HK-2 (cell line): ENCODE results near the gene CLPSL2.
A peak's percentile ranks its signal among the peaks of the same experiment; 100 is the strongest.

Source experiments
- DNase-seq: peaks from one replicate; pipeline ENCODE4 v3.0.0-alpha.2; 2018; ENCODE audit not compliant: unreplicated experiment

The CLPSL2 gene

GRCh38 chr6:35787266-35788218 is 11.1 kb downstream of the CLPSL2 start:
- no peak for DNase-seq

GRCh38 chr6:35788423-35788982 is 12.1 kb downstream of the CLPSL2 start:
- DNase-seq: no peak

GRCh38 chr6:35790683-35791082 is 14.3 kb downstream of the CLPSL2 start:
- no peak for DNase-seq

GRCh38 chr6:35794536-35795452 is 18.4 kb downstream of the CLPSL2 start:
- no peak for DNase-seq

- DNase-seq: no peak
Observed at GRCh38 chr6:35795453-35796071, 19.2 kb downstream of the CLPSL2 start.

GRCh38 chr6:35796236-35796635 is 19.8 kb downstream of the CLPSL2 start:
- DNase-seq: no peak

GRCh38 chr6:35797837-35798526 is 21.6 kb downstream of the CLPSL2 start:
- DNase-seq: no peak

GRCh38 chr6:35798706-35799105 is 22.3 kb downstream of the CLPSL2 start:
- no peak for DNase-seq

GRCh38 chr6:35801148-35801547 is 24.8 kb downstream of the CLPSL2 start:
- no peak for DNase-seq

GRCh38 chr6:35804996-35805736 is 28.8 kb downstream of the CLPSL2 start, which contains the start of gene LHFPL5:
Gene LHFPL5 (plus strand): TSS chr6:35805352. CDS start chr6:35805671, 319 bp downstream.
- peak; percentile 46 for DNase-seq

- no peak for DNase-seq
Observed at GRCh38 chr6:35808688-35809087, 32.3 kb downstream of the CLPSL2 start.

- no peak for DNase-seq
Observed at GRCh38 chr6:35809809-35810208, 33.4 kb downstream of the CLPSL2 start.

GRCh38 chr6:35810971-35811698 is 34.7 kb downstream of the CLPSL2 start:
- peak; percentile 78 for DNase-seq

GRCh38 chr6:35811699-35811995 is 35.2 kb downstream of the CLPSL2 start:
- DNase-seq: no peak

GRCh38 chr6:35817515-35817914 is 41.1 kb downstream of the CLPSL2 start:
- DNase-seq: no peak

- no peak for DNase-seq
Observed at GRCh38 chr6:35823601-35824000, 47.2 kb downstream of the CLPSL2 start.

- no peak for DNase-seq
Observed at GRCh38 chr6:35824552-35825192, 48.3 kb downstream of the CLPSL2 start.
